A673 (cell line): ENCODE data around the gene USPL1. TPM values are rescaled to one million over a fixed set of nuclear protein-coding genes. Genes with fewer than 3 reads are reported as not detected.

Source experiments
- BruUV-seq: library from RNA; stranded (reverse); fragments of 400-500 nt; replicated peaks from 2 replicates; lab custom pipeline; 2021; lab: Mats Ljungman, UMichigan
- CTCF ChIA-PET: fragments of 300-600 bp; sonication (Branson Sonifier 250); formaldehyde crosslinking; loops from one replicate; lab custom pipeline; 2022; ENCODE audit warnings: antibody characterized with exemption; lab: Charles Lee
- POLR2A ChIA-PET: fragments of 300-600 bp; sonication (Branson Sonifier 250); formaldehyde crosslinking; loops from one replicate; lab custom pipeline; 2022; ENCODE audit warnings: antibody characterized with exemption; ENCODE audit not compliant: low non-redundant PET; lab: Charles Lee
- DNase-seq: peaks from one replicate; pipeline ENCODE4 v3.0.0-alpha.2; 2015; ENCODE audit warnings: low spot score
- H3K27ac ChIP-seq: fragments of 200-600 bp; sonication (generic); 2 replicates; pipeline ENCODE4 v1.5.1; 2016; ENCODE audit warnings: mixed run types, low read depth, mild to moderate bottlenecking, mixed read lengths, antibody characterized with exemption, low read length; ENCODE audit not compliant: poor library complexity, severe bottlenecking
- H3K27me3 ChIP-seq: fragments of 200-600 bp; sonication (generic); replicated peaks from 2 replicates; pipeline ENCODE4 v1.6.1; 2017; ENCODE audit warnings: mixed run types, low read depth, mild to moderate bottlenecking, mixed read lengths, antibody characterized with exemption, low read length; ENCODE audit not compliant: insufficient read depth, poor library complexity
- H3K36me3 ChIP-seq: fragments of 200-600 bp; sonication (generic); 2 replicates; pipeline ENCODE4 v1.6.1; 2016; ENCODE audit warnings: mixed run types, mild to moderate bottlenecking, mixed read lengths, antibody characterized with exemption, low read length; ENCODE audit not compliant: insufficient read depth, poor library complexity, severe bottlenecking
- H3K4me1 ChIP-seq: fragments of 200-600 bp; sonication (generic); 2 replicates; pipeline ENCODE4 v1.6.1; 2017; ENCODE audit warnings: mixed run types, mild to moderate bottlenecking, mixed read lengths, antibody characterized with exemption, low read length; ENCODE audit not compliant: insufficient read depth, poor library complexity, severe bottlenecking
- H3K4me3 ChIP-seq: fragments of 200-600 bp; sonication (generic); 2 replicates; pipeline ENCODE4 v1.5.1; 2016; ENCODE audit warnings: low read depth, mixed run types, mild to moderate bottlenecking, mixed read lengths, low read length; ENCODE audit not compliant: poor library complexity, severe bottlenecking
- H3K9me3 ChIP-seq: fragments of 200-600 bp; sonication (generic); 2 replicates; pipeline ENCODE4 v1.6.1; 2016; ENCODE audit warnings: mixed run types, low read depth, mild to moderate bottlenecking, mixed read lengths, antibody characterized with exemption, low read length; ENCODE audit not compliant: poor library complexity, severe bottlenecking
- EZH2 ChIP-seq: fragments of 200-600 bp; sonication (generic); IDR thresholded peaks from 2 replicates; pipeline ENCODE4 v1.6.1; 2017; ENCODE audit warnings: borderline replicate concordance, low read depth, mild to moderate bottlenecking, mixed read lengths, antibody characterized with exemption, low read length; ENCODE audit not compliant: poor library complexity, severe bottlenecking
- intact Hi-C: fragments of 100-400 bp; cut with micrococcal nuclease; formaldehyde crosslinking; loops from one replicate; pipeline ENCODE4 v1.10.0; 2022; ENCODE audit not compliant: unreplicated experiment
- total RNA-seq: library from RNA; stranded (reverse); gene quantifications from 2 replicates; pipeline ENCODE4 v1.2.3, GENCODE V29; 2021
- TF ChIP-seq, protein P1 (sequence below): fragments of 300-800, 200-600 bp; sonication (generic); conservative IDR thresholded peaks from 2 replicates; pipeline ENCODE4 v1.5.1; 2017; ENCODE audit warnings: low read depth, mild to moderate bottlenecking, antibody characterized with exemption, low read length, moderate library complexity, mixed read lengths

Gene USPL1
- total RNA-seq, 1 experiment from 2014 or later = 28.5 TPM

DNA sequence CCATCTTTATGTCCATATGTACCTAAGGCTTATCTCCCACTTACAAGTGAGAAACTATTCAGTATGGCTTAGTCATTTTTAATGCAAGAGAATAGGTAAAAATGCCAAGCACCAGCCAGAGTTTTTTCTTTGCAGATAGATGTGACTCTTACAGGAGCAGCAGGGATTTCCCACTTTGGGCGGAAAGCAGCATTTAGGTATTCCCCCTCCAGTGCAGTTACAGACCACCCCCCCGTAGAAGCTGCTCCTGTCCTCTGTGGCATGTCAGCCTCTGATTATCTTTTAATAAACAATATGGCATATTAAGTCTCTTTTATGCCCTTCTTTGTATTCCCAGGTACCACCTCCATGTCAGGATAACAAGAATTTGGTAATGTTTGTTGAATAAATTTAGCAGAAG, 24.7 kb upstream of the USPL1 start:
- Histone ChIP-seq H3K36me3 (no peaks in the 10 kb centered on the region), H3K27ac (no peak overlapping the region), H3K4me1 (no peaks in the 10 kb centered on the region), H3K4me3 (no peak overlapping the region), H3K27me3 (no peaks in the 10 kb centered on the region), H3K9me3 (no peaks in the 10 kb centered on the region)
- no TSS peak for BruUV-seq
- CTCF ChIA-PET = no interaction called here
- no peak for TF ChIP-seq EZH2
- TF ChIP-seq, protein P1, sequence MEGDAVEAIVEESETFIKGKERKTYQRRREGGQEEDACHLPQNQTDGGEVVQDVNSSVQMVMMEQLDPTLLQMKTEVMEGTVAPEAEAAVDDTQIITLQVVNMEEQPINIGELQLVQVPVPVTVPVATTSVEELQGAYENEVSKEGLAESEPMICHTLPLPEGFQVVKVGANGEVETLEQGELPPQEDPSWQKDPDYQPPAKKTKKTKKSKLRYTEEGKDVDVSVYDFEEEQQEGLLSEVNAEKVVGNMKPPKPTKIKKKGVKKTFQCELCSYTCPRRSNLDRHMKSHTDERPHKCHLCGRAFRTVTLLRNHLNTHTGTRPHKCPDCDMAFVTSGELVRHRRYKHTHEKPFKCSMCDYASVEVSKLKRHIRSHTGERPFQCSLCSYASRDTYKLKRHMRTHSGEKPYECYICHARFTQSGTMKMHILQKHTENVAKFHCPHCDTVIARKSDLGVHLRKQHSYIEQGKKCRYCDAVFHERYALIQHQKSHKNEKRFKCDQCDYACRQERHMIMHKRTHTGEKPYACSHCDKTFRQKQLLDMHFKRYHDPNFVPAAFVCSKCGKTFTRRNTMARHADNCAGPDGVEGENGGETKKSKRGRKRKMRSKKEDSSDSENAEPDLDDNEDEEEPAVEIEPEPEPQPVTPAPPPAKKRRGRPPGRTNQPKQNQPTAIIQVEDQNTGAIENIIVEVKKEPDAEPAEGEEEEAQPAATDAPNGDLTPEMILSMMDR = no peak
- intact Hi-C loops = no loop called here
- no peak for DNase-seq
- POLR2A ChIA-PET = no interaction called here

DNA sequence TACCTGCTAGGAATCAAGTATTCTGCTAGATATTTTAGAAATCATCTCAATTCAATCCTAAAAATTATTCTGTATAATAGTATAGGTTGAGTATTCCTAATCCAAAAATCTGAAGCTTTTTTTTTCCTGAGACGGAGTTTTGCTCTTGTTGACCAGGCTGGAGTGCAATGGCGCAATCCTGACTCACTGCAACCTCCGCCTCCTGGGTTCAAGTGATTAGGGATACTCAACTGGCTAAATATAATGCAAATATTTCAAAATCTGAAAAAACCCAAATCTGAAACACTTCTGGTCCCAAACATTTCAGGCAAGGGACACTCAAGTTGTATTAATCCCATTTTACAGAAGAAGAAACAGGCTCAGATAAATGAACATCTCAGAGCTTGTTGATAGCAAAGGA, 17.2 kb upstream of the USPL1 start:
- BruUV-seq = no TSS peak
- DNase-seq = no peak
- POLR2A ChIA-PET = no interaction called here

DNA sequence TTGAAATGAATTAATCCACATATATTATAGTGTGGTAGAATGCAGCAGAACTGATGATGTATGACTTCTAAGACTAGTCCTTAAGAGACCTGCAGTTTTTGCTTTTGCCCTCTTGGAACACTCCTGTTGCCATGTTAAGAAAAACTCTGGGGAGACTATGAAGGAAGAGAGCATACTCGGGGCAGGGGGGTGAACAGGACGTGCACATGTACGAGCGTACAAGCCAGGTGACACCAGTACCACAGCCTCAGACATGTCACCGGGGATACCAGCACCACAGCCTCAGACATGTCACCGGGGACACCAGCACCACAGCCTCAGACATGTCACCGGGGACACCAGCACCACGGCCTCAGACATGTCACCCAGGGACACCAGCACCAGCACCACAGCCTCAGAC, 15.9 kb upstream of the USPL1 start:
- H3K4me3 ChIP-seq = no peak overlapping the region
- no TSS peak for BruUV-seq
- no peaks in the 10 kb centered on the region for H3K36me3 ChIP-seq
- H3K27ac ChIP-seq = no peak overlapping the region
- TF ChIP-seq, protein P1 = no peak
- no peak for TF ChIP-seq EZH2
- H3K4me1 ChIP-seq = no peaks in the 10 kb centered on the region
- no peaks in the 10 kb centered on the region for H3K9me3 ChIP-seq
- intact Hi-C loops = no loop called here
- H3K27me3 ChIP-seq = no peaks in the 10 kb centered on the region
- DNase-seq = no peak
- ChIA-PET POLR2A (no interaction called here), CTCF (no interaction called here)

More for the DNA sequence above, 17.2 kb upstream of the USPL1 start:
- H3K36me3 ChIP-seq = no peaks in the 10 kb centered on the region
- intact Hi-C loops = no loop called here
- H3K9me3 ChIP-seq = no peaks in the 10 kb centered on the region
- no peak overlapping the region for H3K27ac ChIP-seq
- TF ChIP-seq EZH2 = no peak
- TF ChIP-seq, protein P1 = no peak
- H3K27me3 ChIP-seq = no peaks in the 10 kb centered on the region
- H3K4me1 ChIP-seq = no peaks in the 10 kb centered on the region
- CTCF ChIA-PET = no interaction called here
- no peak overlapping the region for H3K4me3 ChIP-seq
